ENCODE measurements around the gene LANCL3. TPM values are rescaled to one million over a fixed set of nuclear protein-coding genes. Genes with fewer than 3 reads are reported as not detected.
"Not testable (repeated sequence)": the region's sequence is repeated elsewhere in the genome, so short reads cannot be mapped to it uniquely, and the experiment has no call there.

LANCL3 gene
- total RNA-seq, 4 donors from 2014 or later, result 2.3 to 3.7 (median 2.7) TPM

GRCh38 chrX:37644381-37645305, 73.2 kb downstream of the LANCL3 start:
- H3K4me1 ChIP-seq, result no peaks in the 10 kb centered on the region
- TF ChIP-seq POLR2AphosphoS5 (IDR thresholded peaks at IDR 0.05) (no peak), POLR2A (IDR thresholded peaks at IDR 0.05) (no peak), EP300 (IDR thresholded peaks at IDR 0.05) (no peak)
- TF ChIP-seq, protein P1, sequence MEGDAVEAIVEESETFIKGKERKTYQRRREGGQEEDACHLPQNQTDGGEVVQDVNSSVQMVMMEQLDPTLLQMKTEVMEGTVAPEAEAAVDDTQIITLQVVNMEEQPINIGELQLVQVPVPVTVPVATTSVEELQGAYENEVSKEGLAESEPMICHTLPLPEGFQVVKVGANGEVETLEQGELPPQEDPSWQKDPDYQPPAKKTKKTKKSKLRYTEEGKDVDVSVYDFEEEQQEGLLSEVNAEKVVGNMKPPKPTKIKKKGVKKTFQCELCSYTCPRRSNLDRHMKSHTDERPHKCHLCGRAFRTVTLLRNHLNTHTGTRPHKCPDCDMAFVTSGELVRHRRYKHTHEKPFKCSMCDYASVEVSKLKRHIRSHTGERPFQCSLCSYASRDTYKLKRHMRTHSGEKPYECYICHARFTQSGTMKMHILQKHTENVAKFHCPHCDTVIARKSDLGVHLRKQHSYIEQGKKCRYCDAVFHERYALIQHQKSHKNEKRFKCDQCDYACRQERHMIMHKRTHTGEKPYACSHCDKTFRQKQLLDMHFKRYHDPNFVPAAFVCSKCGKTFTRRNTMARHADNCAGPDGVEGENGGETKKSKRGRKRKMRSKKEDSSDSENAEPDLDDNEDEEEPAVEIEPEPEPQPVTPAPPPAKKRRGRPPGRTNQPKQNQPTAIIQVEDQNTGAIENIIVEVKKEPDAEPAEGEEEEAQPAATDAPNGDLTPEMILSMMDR (IDR thresholded peaks at IDR 0.05), result no peak
- H3K9me3 ChIP-seq, result no peaks in the 10 kb centered on the region
- no peak overlapping the region for H3K4me3 ChIP-seq
- no peaks in the 10 kb centered on the region for H3K27me3 ChIP-seq
- no peaks in the 10 kb centered on the region for H3K36me3 ChIP-seq
- ATAC-seq, result no peak
- 56 to 65% methylated on average over 3 to 4 of the region's 6 CpGs for WGBS, 2 donors (ENCODE audit: low coverage in 1 of 2)
- no peak overlapping the region for H3K27ac ChIP-seq

- Histone ChIP-seq H3K27me3 (no peaks in the 10 kb centered on the region), H3K27ac (no peak overlapping the region), H3K4me3 (no peak overlapping the region), H3K36me3 (no peaks in the 10 kb centered on the region), H3K9me3 (no peaks in the 10 kb centered on the region), H3K4me1 (no peaks in the 10 kb centered on the region)
- TF ChIP-seq, protein P1 (IDR thresholded peaks at IDR 0.05), result no peak
- TF ChIP-seq EP300 (IDR thresholded peaks at IDR 0.05) (no peak), POLR2AphosphoS5 (IDR thresholded peaks at IDR 0.05) (no peak), POLR2A (IDR thresholded peaks at IDR 0.05) (no peak)
- ATAC-seq, result no peak
These were observed 74.8 kb downstream of the LANCL3 start for GRCh38 chrX:37646254-37646653.

DNA sequence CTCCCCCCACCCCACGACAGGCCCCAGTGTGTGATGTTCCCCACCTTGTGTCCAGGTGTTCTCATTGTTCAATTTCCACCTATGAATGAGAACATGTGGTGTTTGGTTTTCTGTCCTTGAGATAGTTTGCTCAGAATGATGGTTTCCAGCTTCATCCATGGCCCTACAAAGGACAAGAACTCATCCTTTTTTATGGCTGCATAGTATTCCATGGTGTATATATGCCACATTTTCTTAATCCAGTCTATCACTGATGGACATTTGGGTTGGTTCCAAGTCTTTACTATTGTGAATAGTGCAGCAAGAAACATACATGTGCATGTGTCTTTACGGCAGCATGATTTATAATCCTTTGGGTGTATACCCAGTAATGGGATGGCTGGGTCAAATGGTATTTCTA, 79.4 kb downstream of the LANCL3 start:
- not testable (repeated sequence) for ATAC-seq, H3K36me3 ChIP-seq, H3K4me3 ChIP-seq, H3K9me3 ChIP-seq, H3K27me3 ChIP-seq, H3K27ac ChIP-seq, H3K4me1 ChIP-seq
- WGBS, 2 donors (ENCODE audit: low coverage in 1 of 2), result 100% methylated on average over 1 of the region's 2 CpGs

GRCh38 chrX:37651921-37652452, 80.5 kb downstream of the LANCL3 start:
- TF ChIP-seq POLR2AphosphoS5 (IDR thresholded peaks at IDR 0.05), result no peak
- TF ChIP-seq POLR2A (IDR thresholded peaks at IDR 0.05), result no peak
- no peak for TF ChIP-seq EP300 (IDR thresholded peaks at IDR 0.05)
- TF ChIP-seq, protein P1 (IDR thresholded peaks at IDR 0.05), result no peak
- H3K27me3 ChIP-seq, result no peaks in the 10 kb centered on the region
- H3K4me1 ChIP-seq, result no peaks in the 10 kb centered on the region
- H3K9me3 ChIP-seq, result no peaks in the 10 kb centered on the region
- no peak overlapping the region for H3K4me3 ChIP-seq
- no peaks in the 10 kb centered on the region for H3K36me3 ChIP-seq
- no peak overlapping the region for H3K27ac ChIP-seq
- WGBS, 2 donors (ENCODE audit: low coverage in 1 of 2), result no CpG with 5 or more reads among the region's 1 CpG
- no peak for ATAC-seq

DNA sequence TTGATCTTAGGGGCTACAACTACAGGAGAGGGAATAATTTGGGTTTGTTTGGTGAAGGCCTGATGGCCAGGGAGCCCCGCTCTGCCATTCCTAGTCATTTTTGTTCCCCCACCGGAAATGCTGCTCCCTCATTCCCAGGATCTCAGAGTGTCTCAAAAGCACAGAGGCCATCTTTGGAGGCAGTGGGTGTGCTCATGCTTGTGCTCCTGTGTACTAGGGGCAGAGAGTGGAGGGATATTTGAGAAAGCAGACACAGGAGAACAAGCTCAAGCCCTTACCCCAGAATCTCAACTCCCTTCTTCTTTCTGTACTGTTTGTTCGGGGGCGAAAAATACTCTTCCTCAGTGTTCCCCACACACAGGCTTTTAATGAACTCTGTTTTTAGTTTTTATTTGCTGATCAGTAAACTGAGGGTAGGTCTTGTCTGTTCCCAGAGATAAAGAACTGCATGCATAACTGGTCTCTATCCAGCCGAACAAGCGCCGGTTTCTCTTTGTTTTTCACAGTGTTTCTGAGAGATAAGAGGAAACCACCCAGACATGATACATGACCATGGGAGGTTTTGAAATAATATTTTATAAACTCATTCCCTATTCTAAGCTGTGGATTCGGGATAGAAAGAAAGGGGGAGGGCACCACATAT, 81.2 kb downstream of the LANCL3 start:
- TF ChIP-seq POLR2A (IDR thresholded peaks at IDR 0.05), result no peak
- TF ChIP-seq EP300 (IDR thresholded peaks at IDR 0.05), result no peak
- TF ChIP-seq, protein P1 (IDR thresholded peaks at IDR 0.05), result no peak
- TF ChIP-seq POLR2AphosphoS5 (IDR thresholded peaks at IDR 0.05), result no peak
- H3K4me3 ChIP-seq, result no peak overlapping the region
- H3K4me1 ChIP-seq, result no peaks in the 10 kb centered on the region
- no peak overlapping the region for H3K27ac ChIP-seq
- no peak for ATAC-seq
- H3K9me3 ChIP-seq, result no peaks in the 10 kb centered on the region
- WGBS, 2 donors (ENCODE audit: low coverage in 1 of 2), result 77 to 82% methylated on average over 7 to 8 of the region's 8 CpGs
- no peaks in the 10 kb centered on the region for H3K36me3 ChIP-seq
- no peaks in the 10 kb centered on the region for H3K27me3 ChIP-seq
